IMR-90 (cell line): ENCODE measurements around the gene FAM163B. TPM values are rescaled to one million over a fixed set of nuclear protein-coding genes. Genes with fewer than 3 reads are reported as not detected.

Source experiments
- ATAC-seq: fragments of 200-7000 bp; cut with Tn5 transposase; 2 replicates; pipeline ENCODE4 v1.9.1; 2020; ENCODE audit warnings: low read depth, mild to moderate bottlenecking, moderate library complexity
- BruUV-seq: library from RNA; stranded (reverse); fragments of 400-500 nt; replicated peaks from 2 replicates; lab custom pipeline; 2021; lab: Mats Ljungman, UMichigan
- CTCF ChIA-PET: fragments of 300-600 bp; formaldehyde crosslinking; extraction: SDS; loops from one replicate; lab custom pipeline; 2021; ENCODE audit warnings: antibody characterized with exemption; lab: Yijun Ruan, JAX
- POLR2A ChIA-PET: fragments of 300-600 bp; sonication (Branson Sonifier 250); formaldehyde crosslinking; loops from one replicate; lab custom pipeline; 2022; ENCODE audit warnings: antibody characterized with exemption; ENCODE audit not compliant: unreplicated experiment; lab: Charles Lee
- DNase-seq: peaks from one replicate; pipeline ENCODE4 v3.0.0; 2013
- H2AFZ ChIP-seq: replicated peaks from 2 replicates; pipeline ENCODE3; 2013; ENCODE audit warnings: low read length, mild to moderate bottlenecking; ENCODE audit not compliant: poor library complexity
- H2AK5ac ChIP-seq: 2 replicates; pipeline ENCODE4 v1.6.1; 2013; ENCODE audit warnings: low read depth, low read length, inconsistent platforms
- H2AK9ac ChIP-seq: replicated peaks from 2 replicates; pipeline ENCODE3; 2013; ENCODE audit warnings: mild to moderate bottlenecking, low read depth, low read length, moderate library complexity; ENCODE audit not compliant: poor library complexity
- H2BK120ac ChIP-seq: 2 replicates; pipeline ENCODE4 v1.6.1; 2013; ENCODE audit warnings: low read depth, low read length, inconsistent platforms
- H2BK15ac ChIP-seq: 3 replicates; pipeline ENCODE4 v1.6.1; 2013; ENCODE audit warnings: low read depth, low read length, inconsistent platforms
- H2BK20ac ChIP-seq: 2 replicates; pipeline ENCODE4 v1.6.1; 2013; ENCODE audit warnings: low read depth, mild to moderate bottlenecking, inconsistent platforms, low read length, moderate library complexity
- H2BK5ac ChIP-seq: 2 replicates; pipeline ENCODE4 v1.6.1; 2013; ENCODE audit warnings: mild to moderate bottlenecking, low read depth, low read length, inconsistent platforms; ENCODE audit not compliant: poor library complexity, severe bottlenecking
- H3K14ac ChIP-seq: replicated peaks from 2 replicates; pipeline ENCODE4 v1.6.1; 2013; ENCODE audit warnings: low read depth, low read length, inconsistent platforms
- H3K18ac ChIP-seq: 2 replicates; pipeline ENCODE4 v1.6.1; 2013; ENCODE audit warnings: low read depth, low read length, control low read depth
- H3K23ac ChIP-seq: 2 replicates; pipeline ENCODE4 v1.6.1; 2013; ENCODE audit warnings: low read depth, low read length, inconsistent platforms
- H3K27ac ChIP-seq: 2 replicates; pipeline ENCODE4 v1.5.1; 2013; ENCODE audit warnings: mild to moderate bottlenecking, control low read depth, low read length; ENCODE audit not compliant: insufficient read depth
- H3K27me3 ChIP-seq: 2 replicates; pipeline ENCODE4 v1.6.1; 2013; ENCODE audit warnings: low read length; ENCODE audit not compliant: control insufficient read depth, insufficient read depth
- H3K36me3 ChIP-seq: 2 replicates; pipeline ENCODE4 v1.6.1; 2013; ENCODE audit warnings: low read length, mixed read lengths; ENCODE audit not compliant: control insufficient read depth, insufficient read depth
- H3K4ac ChIP-seq: 2 replicates; pipeline ENCODE4 v1.6.1; 2013; ENCODE audit warnings: low read depth, low read length, inconsistent platforms
- H3K4me1 ChIP-seq: 2 replicates; pipeline ENCODE4 v1.6.1; 2013; ENCODE audit warnings: low read length, mixed read lengths; ENCODE audit not compliant: control insufficient read depth, insufficient read depth
- H3K4me2 ChIP-seq: 2 replicates; pipeline ENCODE4 v1.6.1; 2013; ENCODE audit warnings: low read depth, mild to moderate bottlenecking, control low read depth, low read length, moderate library complexity
- H3K4me3 ChIP-seq: 2 replicates; pipeline ENCODE4 v1.5.1; 2013; ENCODE audit warnings: low read depth, mild to moderate bottlenecking, control low read depth, low read length, moderate library complexity; ENCODE audit not compliant: insufficient read depth
- H3K56ac ChIP-seq: 2 replicates; pipeline ENCODE4 v1.6.1; 2013; ENCODE audit warnings: low read length, inconsistent platforms; ENCODE audit not compliant: insufficient read depth; ENCODE audit errors: extremely low read depth
- H3K79me1 ChIP-seq, 2 experiments: 2 replicates each; pipeline ENCODE4 v1.6.1; 2013; ENCODE audit warnings: low read length in 2 of 2, inconsistent platforms in 1 of 2, low read depth in 1 of 2
- H3K9ac ChIP-seq: 2 replicates; pipeline ENCODE4 v1.6.1; 2013; ENCODE audit warnings: low read depth, low read length, control low read depth
- H3K9me1 ChIP-seq: 2 replicates; pipeline ENCODE4 v1.6.1; 2013; ENCODE audit warnings: low read length, inconsistent platforms; ENCODE audit not compliant: insufficient read depth
- H3K9me3 ChIP-seq: 2 replicates; pipeline ENCODE4 v1.6.1; 2013; ENCODE audit warnings: low read length; ENCODE audit not compliant: control insufficient read depth, insufficient read depth
- H4K20me1 ChIP-seq: 2 replicates; pipeline ENCODE4 v1.6.1; 2013; ENCODE audit warnings: low read length, inconsistent platforms; ENCODE audit not compliant: insufficient read depth
- H4K5ac ChIP-seq: 2 replicates; pipeline ENCODE4 v1.6.1; 2013; ENCODE audit warnings: mild to moderate bottlenecking, low read depth, low read length, control low read depth
- H4K8ac ChIP-seq, 2 experiments: 2 replicates each; pipeline ENCODE4 v1.6.1; 2013; ENCODE audit warnings: low read depth in 2 of 2, low read length in 2 of 2, control low read depth in 1 of 2, inconsistent platforms in 1 of 2
- H4K91ac ChIP-seq: 2 replicates; pipeline ENCODE4 v1.6.1; 2013; ENCODE audit warnings: low read depth, low read length, inconsistent platforms; ENCODE audit not compliant: insufficient read depth
- CHD1 ChIP-seq: IDR thresholded peaks from 2 replicates; pipeline ENCODE4 v1.6.1; 2012; ENCODE audit warnings: low read depth, low read length, improper control_type of control experiment
- FOS ChIP-seq: fragments of 150-350 bp; IDR thresholded peaks from 2 replicates; pipeline ENCODE4 v1.6.1; 2016; ENCODE audit warnings: low read depth, low read length
- MAFK ChIP-seq: IDR thresholded peaks from 2 replicates; pipeline ENCODE4 v1.6.1; 2012; ENCODE audit warnings: low read depth, low read length, improper control_type of control experiment
- MAZ ChIP-seq: IDR thresholded peaks from 2 replicates; pipeline ENCODE4 v1.6.1; 2012; ENCODE audit warnings: low read depth, mild to moderate bottlenecking, low read length, improper control_type of control experiment, moderate library complexity, borderline replicate concordance
- POLR2A ChIP-seq: IDR thresholded peaks from 2 replicates; pipeline ENCODE4 v1.6.1; 2012; ENCODE audit warnings: mild to moderate bottlenecking, low read depth, low read length
- RAD21 ChIP-seq: IDR thresholded peaks from 2 replicates; pipeline ENCODE4 v1.6.1; 2012; ENCODE audit warnings: low read length, improper control_type of control experiment
- RFX5 ChIP-seq: IDR thresholded peaks from 2 replicates; pipeline ENCODE4 v1.8.0; 2012; ENCODE audit warnings: low read depth, mild to moderate bottlenecking, low read length, moderate library complexity
- SMC3 ChIP-seq: fragments of 150-350 bp; IDR thresholded peaks from 2 replicates; pipeline ENCODE4 v1.6.1; 2016; ENCODE audit warnings: low read depth, mild to moderate bottlenecking, antibody characterized with exemption, low read length, moderate library complexity
- WGBS, 2 experiments: methylation state at CpG; one replicate each; pipeline versions ENCODE4 v1.1.5 to v1.1.7; 2013; ENCODE audit warnings: missing lambda C conversion rate in 2 of 2; ENCODE audit not compliant: insufficient read length in 1 of 2; ENCODE audit errors: extremely low coverage in 2 of 2; 5-methylcytosine and 5-hydroxymethylcytosine counted together
- dilution Hi-C: fragments of 300-500 bp; cut with HindIII; formaldehyde crosslinking; loops from one replicate; pipeline ENCODE4 v1.14.3; 2018; ENCODE audit warnings: low sequenced_read_pairs; ENCODE audit not compliant: unreplicated experiment
- in situ Hi-C: fragments of 300-500 bp; cut with MboI; formaldehyde crosslinking; loops from 3 replicates; pipeline ENCODE4 v1.14.3; 2019; ENCODE audit warnings: low sequenced_read_pairs, inconsistent platforms, mixed read lengths
- intact Hi-C: fragments of 100-400 bp; cut with micrococcal nuclease; formaldehyde crosslinking; loops from 2 replicates; pipeline ENCODE4 v1.10.0; 2022
- polyA plus RNA-seq, 3 experiments: library from polyadenylated mRNA; depleted of rRNA; stranded (reverse); fragments of >200 nt; gene quantifications; 2 replicates each; pipeline ENCODE4 v1.2.3, GENCODE V29; 2012; ENCODE audit warnings: low replicate concordance in 1 of 3
- total RNA-seq: library from RNA; depleted of rRNA; stranded (reverse); fragments of >200 nt; gene quantifications from 2 replicates; pipeline ENCODE4 v1.2.3, GENCODE V29; 2012
- TF ChIP-seq, protein P1 (sequence below): conservative IDR thresholded peaks from 2 replicates; pipeline ENCODE4 v1.5.1; 2012; ENCODE audit warnings: mild to moderate bottlenecking, low read depth, low read length, improper control_type of control experiment
- TF ChIP-seq, protein P2 (sequence below): fragments of 150-350 bp; IDR thresholded peaks from 2 replicates; pipeline ENCODE4 v1.6.1; 2017; ENCODE audit warnings: mild to moderate bottlenecking, antibody characterized with exemption, low read length, low read depth

FAM163B gene
- total and polyA plus RNA-seq, 2 of the 4 experiments (the other 2 are of a cell fraction), result not detected

DNA sequence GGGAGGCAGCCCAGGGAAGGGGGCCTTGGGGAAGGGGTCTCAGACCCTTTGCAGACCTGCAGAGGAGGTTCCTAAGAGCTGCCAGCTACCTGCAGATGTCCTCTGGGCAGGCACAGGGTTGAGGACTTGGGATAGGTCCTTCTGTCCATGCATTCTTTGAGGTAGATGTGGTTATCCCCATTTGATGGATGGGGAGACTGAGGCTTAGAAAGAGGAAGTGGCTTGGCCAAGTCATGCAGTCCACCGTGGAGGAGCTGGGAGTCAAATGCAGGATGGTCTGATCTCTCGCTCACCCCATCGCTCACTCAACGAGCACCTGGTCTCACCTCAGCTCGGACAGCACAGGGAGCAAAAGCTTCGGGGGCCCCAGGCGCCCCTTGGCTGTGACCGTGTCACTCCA lies 54.5 kb downstream of the FAM163B start:
- no peak overlapping the region for H3K4me3 ChIP-seq
- CTCF ChIA-PET, result no interaction called here

More for the DNA sequence above, 54.5 kb downstream of the FAM163B start:
- in situ Hi-C loops (no loop called here), dilution Hi-C loops (no loop called here), intact Hi-C loops (no loop called here)
- peaks cover 12% of the 10 kb centered on the region for H3K4me1 ChIP-seq
- H2AK5ac ChIP-seq, result 0 out of 2 replicates have a peak overlapping the region, but pooled peaks have one; percentile 13
- TF ChIP-seq, protein P1, sequence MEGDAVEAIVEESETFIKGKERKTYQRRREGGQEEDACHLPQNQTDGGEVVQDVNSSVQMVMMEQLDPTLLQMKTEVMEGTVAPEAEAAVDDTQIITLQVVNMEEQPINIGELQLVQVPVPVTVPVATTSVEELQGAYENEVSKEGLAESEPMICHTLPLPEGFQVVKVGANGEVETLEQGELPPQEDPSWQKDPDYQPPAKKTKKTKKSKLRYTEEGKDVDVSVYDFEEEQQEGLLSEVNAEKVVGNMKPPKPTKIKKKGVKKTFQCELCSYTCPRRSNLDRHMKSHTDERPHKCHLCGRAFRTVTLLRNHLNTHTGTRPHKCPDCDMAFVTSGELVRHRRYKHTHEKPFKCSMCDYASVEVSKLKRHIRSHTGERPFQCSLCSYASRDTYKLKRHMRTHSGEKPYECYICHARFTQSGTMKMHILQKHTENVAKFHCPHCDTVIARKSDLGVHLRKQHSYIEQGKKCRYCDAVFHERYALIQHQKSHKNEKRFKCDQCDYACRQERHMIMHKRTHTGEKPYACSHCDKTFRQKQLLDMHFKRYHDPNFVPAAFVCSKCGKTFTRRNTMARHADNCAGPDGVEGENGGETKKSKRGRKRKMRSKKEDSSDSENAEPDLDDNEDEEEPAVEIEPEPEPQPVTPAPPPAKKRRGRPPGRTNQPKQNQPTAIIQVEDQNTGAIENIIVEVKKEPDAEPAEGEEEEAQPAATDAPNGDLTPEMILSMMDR, result no peak
- no peak for TF ChIP-seq MAZ
- no peak for TF ChIP-seq SMC3
- no peak for TF ChIP-seq RAD21
- no peak for TF ChIP-seq RFX5
- TF ChIP-seq POLR2A, result no peak
- TF ChIP-seq CHD1, result no peak
- TF ChIP-seq, protein P2, sequence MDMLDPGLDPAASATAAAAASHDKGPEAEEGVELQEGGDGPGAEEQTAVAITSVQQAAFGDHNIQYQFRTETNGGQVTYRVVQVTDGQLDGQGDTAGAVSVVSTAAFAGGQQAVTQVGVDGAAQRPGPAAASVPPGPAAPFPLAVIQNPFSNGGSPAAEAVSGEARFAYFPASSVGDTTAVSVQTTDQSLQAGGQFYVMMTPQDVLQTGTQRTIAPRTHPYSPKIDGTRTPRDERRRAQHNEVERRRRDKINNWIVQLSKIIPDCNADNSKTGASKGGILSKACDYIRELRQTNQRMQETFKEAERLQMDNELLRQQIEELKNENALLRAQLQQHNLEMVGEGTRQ, result no peak
- TF ChIP-seq FOS, result no peak
- no peak for TF ChIP-seq MAFK
- H3K56ac ChIP-seq, result no peak overlapping the region
- H3K27ac ChIP-seq, result no peak overlapping the region
- 90% methylated on average over 2 of the region's 8 CpGs; no CpG with 5 or more reads in 1 of the 2 experiments for WGBS, 2 experiments
- no peak overlapping the region for H3K18ac ChIP-seq
- H3K14ac ChIP-seq, result no peak overlapping the region
- no peak overlapping the region for H2AFZ ChIP-seq
- H3K36me3 ChIP-seq, result no peaks in the 10 kb centered on the region
- POLR2A ChIA-PET, result no interaction called here
- peaks cover 24% of the 10 kb centered on the region for H3K27me3 ChIP-seq
- H2BK20ac ChIP-seq, result no peak overlapping the region
- no peaks in the 10 kb centered on the region; the same call in 1 of the 2 replicates for H4K20me1 ChIP-seq
- H2BK5ac ChIP-seq, result no peak overlapping the region
- no peak overlapping the region for H3K23ac ChIP-seq
- H2BK120ac ChIP-seq, result no peak overlapping the region
- no peak overlapping the region for H2AK9ac ChIP-seq
- no peak overlapping the region for H4K91ac ChIP-seq
- no peak for DNase-seq
- no peak for ATAC-seq
- no TSS peak for BruUV-seq
- H3K4ac ChIP-seq, result no peak overlapping the region
- peaks cover 3% of the 10 kb centered on the region; the same call in 1 of the 2 replicates for H3K9me1 ChIP-seq
- H4K8ac ChIP-seq, result no peak overlapping the region
- no peaks in the 10 kb centered on the region for H3K79me1 ChIP-seq
- no peaks in the 10 kb centered on the region for H3K9me3 ChIP-seq
- H4K5ac ChIP-seq, result no peak overlapping the region
- H3K4me2 ChIP-seq, result no peak overlapping the region
- no peak overlapping the region for H2BK15ac ChIP-seq
- no peak overlapping the region for H3K9ac ChIP-seq
